A673 (cell line): ENCODE measurements around the gene FASTKD3. TPM values are rescaled to one million over a fixed set of nuclear protein-coding genes. Genes with fewer than 3 reads are reported as not detected.

Experiments used
- BruUV-seq: library from RNA; stranded (reverse); fragments of 400-500 nt; replicated peaks from 2 replicates; lab custom pipeline; 2021; lab: Mats Ljungman, UMichigan
- CTCF ChIA-PET: fragments of 300-600 bp; sonication (Branson Sonifier 250); formaldehyde crosslinking; loops from one replicate; lab custom pipeline; 2022; ENCODE audit warnings: antibody characterized with exemption; lab: Charles Lee
- POLR2A ChIA-PET: fragments of 300-600 bp; sonication (Branson Sonifier 250); formaldehyde crosslinking; loops from one replicate; lab custom pipeline; 2022; ENCODE audit warnings: antibody characterized with exemption; ENCODE audit not compliant: low non-redundant PET; lab: Charles Lee
- DNase-seq: peaks from one replicate; pipeline ENCODE4 v3.0.0-alpha.2; 2015; ENCODE audit warnings: low spot score
- H3K27ac ChIP-seq: fragments of 200-600 bp; sonication (generic); 2 replicates; pipeline ENCODE4 v1.5.1; 2016; ENCODE audit warnings: mixed run types, low read depth, mild to moderate bottlenecking, mixed read lengths, antibody characterized with exemption, low read length; ENCODE audit not compliant: poor library complexity, severe bottlenecking
- H3K27me3 ChIP-seq: fragments of 200-600 bp; sonication (generic); replicated peaks from 2 replicates; pipeline ENCODE4 v1.6.1; 2017; ENCODE audit warnings: mixed run types, low read depth, mild to moderate bottlenecking, mixed read lengths, antibody characterized with exemption, low read length; ENCODE audit not compliant: insufficient read depth, poor library complexity
- H3K36me3 ChIP-seq: fragments of 200-600 bp; sonication (generic); 2 replicates; pipeline ENCODE4 v1.6.1; 2016; ENCODE audit warnings: mixed run types, mild to moderate bottlenecking, mixed read lengths, antibody characterized with exemption, low read length; ENCODE audit not compliant: insufficient read depth, poor library complexity, severe bottlenecking
- H3K4me1 ChIP-seq: fragments of 200-600 bp; sonication (generic); 2 replicates; pipeline ENCODE4 v1.6.1; 2017; ENCODE audit warnings: mixed run types, mild to moderate bottlenecking, mixed read lengths, antibody characterized with exemption, low read length; ENCODE audit not compliant: insufficient read depth, poor library complexity, severe bottlenecking
- H3K4me3 ChIP-seq: fragments of 200-600 bp; sonication (generic); 2 replicates; pipeline ENCODE4 v1.5.1; 2016; ENCODE audit warnings: low read depth, mixed run types, mild to moderate bottlenecking, mixed read lengths, low read length; ENCODE audit not compliant: poor library complexity, severe bottlenecking
- H3K9me3 ChIP-seq: fragments of 200-600 bp; sonication (generic); 2 replicates; pipeline ENCODE4 v1.6.1; 2016; ENCODE audit warnings: mixed run types, low read depth, mild to moderate bottlenecking, mixed read lengths, antibody characterized with exemption, low read length; ENCODE audit not compliant: poor library complexity, severe bottlenecking
- EZH2 ChIP-seq: fragments of 200-600 bp; sonication (generic); IDR thresholded peaks from 2 replicates; pipeline ENCODE4 v1.6.1; 2017; ENCODE audit warnings: borderline replicate concordance, low read depth, mild to moderate bottlenecking, mixed read lengths, antibody characterized with exemption, low read length; ENCODE audit not compliant: poor library complexity, severe bottlenecking
- intact Hi-C: fragments of 100-400 bp; cut with micrococcal nuclease; formaldehyde crosslinking; loops from one replicate; pipeline ENCODE4 v1.10.0; 2022; ENCODE audit not compliant: unreplicated experiment
- total RNA-seq: library from RNA; stranded (reverse); gene quantifications from 2 replicates; pipeline ENCODE4 v1.2.3, GENCODE V29; 2021
- TF ChIP-seq, protein P1 (sequence below): fragments of 300-800, 200-600 bp; sonication (generic); conservative IDR thresholded peaks from 2 replicates; pipeline ENCODE4 v1.5.1; 2017; ENCODE audit warnings: low read depth, mild to moderate bottlenecking, antibody characterized with exemption, low read length, moderate library complexity, mixed read lengths

FASTKD3 gene
- total RNA-seq, 1 experiment from 2014 or later, result 16.8 TPM

DNA sequence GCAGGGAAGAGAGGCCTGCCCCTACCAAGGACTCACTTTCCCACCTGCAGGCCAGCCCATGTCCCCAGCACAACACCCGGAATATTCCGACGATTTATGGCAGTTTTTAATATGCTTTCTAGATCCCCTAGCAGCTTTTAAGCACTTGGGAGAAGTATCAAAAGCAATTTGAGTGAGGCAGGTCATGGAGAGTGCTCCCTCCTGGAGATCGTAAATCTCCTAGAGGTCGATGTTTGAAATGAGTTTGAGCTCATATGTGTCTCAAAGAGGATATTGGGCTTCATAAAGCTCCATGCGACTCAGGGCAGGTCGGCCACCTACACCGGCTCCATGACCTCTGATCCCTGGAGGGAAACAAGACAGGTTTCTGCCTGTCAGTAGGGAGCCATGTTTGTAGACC, 45.2 kb downstream of the FASTKD3 start:
- H3K36me3 ChIP-seq, result no peaks in the 10 kb centered on the region
- TF ChIP-seq, protein P1, sequence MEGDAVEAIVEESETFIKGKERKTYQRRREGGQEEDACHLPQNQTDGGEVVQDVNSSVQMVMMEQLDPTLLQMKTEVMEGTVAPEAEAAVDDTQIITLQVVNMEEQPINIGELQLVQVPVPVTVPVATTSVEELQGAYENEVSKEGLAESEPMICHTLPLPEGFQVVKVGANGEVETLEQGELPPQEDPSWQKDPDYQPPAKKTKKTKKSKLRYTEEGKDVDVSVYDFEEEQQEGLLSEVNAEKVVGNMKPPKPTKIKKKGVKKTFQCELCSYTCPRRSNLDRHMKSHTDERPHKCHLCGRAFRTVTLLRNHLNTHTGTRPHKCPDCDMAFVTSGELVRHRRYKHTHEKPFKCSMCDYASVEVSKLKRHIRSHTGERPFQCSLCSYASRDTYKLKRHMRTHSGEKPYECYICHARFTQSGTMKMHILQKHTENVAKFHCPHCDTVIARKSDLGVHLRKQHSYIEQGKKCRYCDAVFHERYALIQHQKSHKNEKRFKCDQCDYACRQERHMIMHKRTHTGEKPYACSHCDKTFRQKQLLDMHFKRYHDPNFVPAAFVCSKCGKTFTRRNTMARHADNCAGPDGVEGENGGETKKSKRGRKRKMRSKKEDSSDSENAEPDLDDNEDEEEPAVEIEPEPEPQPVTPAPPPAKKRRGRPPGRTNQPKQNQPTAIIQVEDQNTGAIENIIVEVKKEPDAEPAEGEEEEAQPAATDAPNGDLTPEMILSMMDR, result no peak
- no peak for TF ChIP-seq EZH2
- ChIA-PET POLR2A (no interaction called here), CTCF (no interaction called here)
- DNase-seq, result no peak
- H3K9me3 ChIP-seq, result no peaks in the 10 kb centered on the region
- peaks cover 23% of the 10 kb centered on the region for H3K27me3 ChIP-seq
- intact Hi-C loops, result no loop called here
- no peak overlapping the region for H3K4me3 ChIP-seq
- no peak overlapping the region for H3K27ac ChIP-seq
- no peaks in the 10 kb centered on the region for H3K4me1 ChIP-seq
- BruUV-seq, result no TSS peak

DNA sequence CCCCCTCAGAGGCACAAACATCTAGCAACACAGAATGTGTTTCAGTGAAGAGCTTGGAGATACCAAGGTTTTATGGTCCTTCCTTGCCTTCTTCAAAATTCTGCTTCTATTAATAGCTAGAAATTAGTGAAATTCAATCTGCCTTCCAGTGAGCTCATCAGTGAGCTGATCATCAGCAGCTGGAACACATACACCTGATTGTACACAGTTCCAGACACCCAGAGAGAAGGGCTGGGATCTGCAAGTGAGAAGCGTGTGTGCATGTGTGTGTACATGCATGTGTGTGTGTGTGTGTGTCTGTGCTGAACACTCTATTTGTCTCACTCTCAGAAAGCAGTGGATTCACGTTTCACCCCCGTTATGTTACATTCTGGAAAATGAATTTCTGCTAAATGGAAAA, 46.4 kb downstream of the FASTKD3 start:
- ChIA-PET POLR2A (no interaction called here), CTCF (no interaction called here)
- intact Hi-C loops, result no loop called here
- DNase-seq, result no peak
- H3K4me3 ChIP-seq, result no peak overlapping the region
- H3K27ac ChIP-seq, result no peak overlapping the region
- TF ChIP-seq EZH2, result no peak
- TF ChIP-seq, protein P1, result no peak
- peaks cover 23% of the 10 kb centered on the region for H3K27me3 ChIP-seq
- BruUV-seq, result no TSS peak
- H3K36me3 ChIP-seq, result no peaks in the 10 kb centered on the region
- no peaks in the 10 kb centered on the region for H3K9me3 ChIP-seq
- H3K4me1 ChIP-seq, result no peaks in the 10 kb centered on the region

DNA sequence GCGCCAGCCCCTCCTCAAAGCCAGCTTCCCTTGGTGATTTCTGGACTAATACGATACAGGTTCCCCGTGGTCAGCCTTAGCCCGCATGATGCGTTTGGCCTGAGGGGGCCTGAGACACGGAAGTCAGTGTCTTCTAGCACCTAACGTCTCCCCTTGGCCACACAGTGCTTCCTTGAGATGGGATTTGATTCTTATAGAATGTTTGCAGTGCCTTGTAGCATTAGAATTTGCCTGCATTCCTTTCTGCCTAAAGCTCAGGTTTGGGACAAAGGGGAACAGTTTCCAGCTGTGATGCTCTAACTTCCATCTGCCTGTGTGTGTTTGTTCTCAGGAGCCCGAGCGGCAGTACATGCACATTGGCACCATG, 52.3 kb downstream of the FASTKD3 start:
- ChIA-PET CTCF (no interaction called here), POLR2A (no interaction called here)
- H3K27ac ChIP-seq, result no peak overlapping the region
- TF ChIP-seq, protein P1, result no peak
- no peak for TF ChIP-seq EZH2
- H3K9me3 ChIP-seq, result no peaks in the 10 kb centered on the region
- peaks cover 16% of the 10 kb centered on the region for H3K27me3 ChIP-seq
- no peaks in the 10 kb centered on the region for H3K4me1 ChIP-seq
- intact Hi-C loops, result loop anchor here (5.0 kb wide), 1 partner anchor 554 kb away; no protein-coding TSS in a partner anchor
- H3K36me3 ChIP-seq, result no peaks in the 10 kb centered on the region
- BruUV-seq, result no TSS peak
- DNase-seq, result no peak
- H3K4me3 ChIP-seq, result no peak overlapping the region
